Activated gamma-delta T cell treated with anti-CD3 and anti-CD28 coated beads, Interleukin-2, amount 50 U/mL, for 16 hours (primary cell): ENCODE measurements around the gene LPAR3.
"Not testable (repeated sequence)": the region's sequence is repeated elsewhere in the genome, so short reads cannot be mapped to it uniquely, and the experiment has no call there.

Source experiments
- DNase-seq: peaks from one replicate; pipeline ENCODE4 v3.0.0-alpha.2; 2020; ENCODE audit warnings: low read depth

LPAR3 gene

DNA sequence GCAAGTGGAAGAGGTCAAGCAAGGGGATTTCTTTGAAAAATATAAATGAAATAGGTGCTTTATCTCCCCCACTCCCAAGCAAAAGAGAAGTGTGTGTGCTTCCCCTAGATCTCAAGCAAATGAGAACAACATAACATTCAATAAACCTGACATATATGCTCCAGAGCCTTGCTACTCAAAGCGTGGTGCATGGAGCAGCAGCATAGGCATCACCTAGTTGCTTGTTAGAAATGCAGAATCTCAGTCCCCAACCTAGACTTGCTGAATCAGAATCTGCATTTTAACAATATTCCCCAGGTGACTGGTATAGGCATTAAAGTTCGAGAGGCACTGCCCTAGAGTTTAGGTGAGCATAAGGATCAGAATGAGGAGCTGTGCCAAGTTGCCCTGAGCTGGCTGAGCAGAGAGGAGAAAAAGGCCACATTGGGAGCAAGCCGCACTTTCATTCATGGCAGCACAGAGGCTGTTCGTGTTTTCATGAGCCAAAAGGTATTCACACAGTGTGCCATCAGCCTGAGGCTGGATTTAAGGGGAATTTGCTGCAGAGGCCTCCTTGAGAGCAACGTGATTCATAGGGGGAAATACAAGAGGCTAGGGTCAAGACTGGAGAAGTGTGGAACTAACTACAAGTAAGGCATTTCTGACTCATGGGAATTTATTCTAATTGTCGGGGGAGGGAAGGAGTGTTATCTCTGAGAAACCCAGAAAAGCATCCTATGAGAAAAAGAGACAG lies 14.3 kb upstream of the LPAR3 start:
- DNase-seq: no peak

DNA sequence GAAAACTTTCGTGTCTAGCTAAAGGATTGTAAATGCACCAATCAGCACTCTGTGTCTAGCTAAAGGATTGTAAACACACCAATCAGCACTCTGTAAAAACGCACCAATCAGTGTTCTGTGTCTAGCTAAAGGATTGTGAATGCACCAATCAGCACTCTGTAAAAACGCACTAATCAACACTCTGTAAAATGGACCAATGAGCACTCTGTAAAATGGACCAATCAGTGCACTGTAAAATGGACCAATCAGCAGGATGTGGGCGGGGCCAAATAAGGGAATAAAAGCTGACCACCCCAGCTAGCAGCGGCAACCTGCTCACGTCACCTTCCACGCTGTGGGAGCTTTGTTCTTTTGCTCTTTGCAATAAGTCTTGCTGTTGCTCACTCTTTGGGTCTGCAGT lies 9.7 kb upstream of the LPAR3 start:
- not testable (repeated sequence) for DNase-seq

GRCh38 chr1:84899969-84900368 lies 7.0 kb upstream of the LPAR3 start:
- no peak for DNase-seq

DNA sequence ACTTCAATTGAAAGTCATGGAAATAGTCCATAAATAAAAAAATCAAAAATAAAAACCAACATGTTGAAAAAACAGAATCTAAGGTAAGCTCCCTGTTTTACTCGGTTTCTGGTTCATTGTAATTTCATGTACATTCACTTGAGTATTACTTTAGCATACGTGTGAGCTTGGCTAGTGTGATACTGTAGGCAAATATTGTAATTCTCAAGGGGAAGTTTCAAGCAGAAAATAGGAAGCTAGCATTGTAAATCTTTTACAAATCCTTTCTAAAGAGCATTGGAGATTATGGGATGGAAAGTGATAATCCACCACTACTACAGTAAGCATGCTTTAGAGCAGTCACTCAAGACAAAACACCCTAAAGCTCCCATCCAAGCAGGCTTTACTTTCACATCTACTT lies 3.3 kb upstream of the LPAR3 start:
- no peak for DNase-seq

DNA sequence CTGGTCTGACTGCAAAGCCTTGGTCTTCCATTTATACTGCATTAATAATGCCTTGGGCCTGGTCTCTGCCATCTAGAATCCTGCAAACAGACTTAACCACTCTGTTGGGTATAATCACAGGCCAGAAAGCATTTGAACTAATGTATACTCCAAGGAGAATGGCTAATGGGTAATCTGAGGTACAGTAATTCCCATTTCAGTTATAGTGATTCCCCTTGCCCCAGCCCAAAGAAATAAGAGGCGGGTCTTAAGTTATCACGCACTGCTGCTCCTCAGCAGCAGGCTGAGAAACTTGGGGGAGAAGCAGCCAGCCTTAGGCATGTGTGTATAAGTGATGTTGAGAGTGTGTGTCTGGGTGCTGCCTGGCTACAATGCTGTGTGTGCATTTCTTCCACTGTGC lies 2.4 kb downstream of the LPAR3 start:
- DNase-seq: no peak

DNA sequence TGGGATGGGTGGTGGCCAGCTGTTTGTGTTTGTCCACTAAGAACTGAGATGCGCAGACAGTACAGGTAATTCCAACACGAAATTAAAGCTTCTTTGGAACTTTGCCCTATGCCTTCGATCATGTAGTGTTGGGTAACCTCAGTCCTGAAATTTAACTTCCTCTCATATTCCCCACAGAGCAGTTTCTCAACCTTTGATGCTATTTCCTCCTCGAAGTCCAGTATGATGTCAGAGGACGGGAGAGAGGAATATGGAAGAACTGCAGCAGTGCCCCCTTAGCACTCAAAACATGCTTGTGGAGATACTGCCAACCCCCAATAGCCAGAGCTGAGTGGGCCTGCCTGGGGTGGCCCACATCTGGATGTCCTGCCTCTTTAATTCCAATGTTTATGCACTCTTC lies 3.6 kb downstream of the LPAR3 start:
- DNase-seq: no peak

- no peak for DNase-seq
Observed at GRCh38 chr1:84888753-84889152, 4.3 kb downstream of the LPAR3 start.

- no peak for DNase-seq
Observed at GRCh38 chr1:84887261-84887934, 5.6 kb downstream of the LPAR3 start.

- no peak for DNase-seq
Observed at GRCh38 chr1:84885469-84885868, 7.5 kb downstream of the LPAR3 start.

DNA sequence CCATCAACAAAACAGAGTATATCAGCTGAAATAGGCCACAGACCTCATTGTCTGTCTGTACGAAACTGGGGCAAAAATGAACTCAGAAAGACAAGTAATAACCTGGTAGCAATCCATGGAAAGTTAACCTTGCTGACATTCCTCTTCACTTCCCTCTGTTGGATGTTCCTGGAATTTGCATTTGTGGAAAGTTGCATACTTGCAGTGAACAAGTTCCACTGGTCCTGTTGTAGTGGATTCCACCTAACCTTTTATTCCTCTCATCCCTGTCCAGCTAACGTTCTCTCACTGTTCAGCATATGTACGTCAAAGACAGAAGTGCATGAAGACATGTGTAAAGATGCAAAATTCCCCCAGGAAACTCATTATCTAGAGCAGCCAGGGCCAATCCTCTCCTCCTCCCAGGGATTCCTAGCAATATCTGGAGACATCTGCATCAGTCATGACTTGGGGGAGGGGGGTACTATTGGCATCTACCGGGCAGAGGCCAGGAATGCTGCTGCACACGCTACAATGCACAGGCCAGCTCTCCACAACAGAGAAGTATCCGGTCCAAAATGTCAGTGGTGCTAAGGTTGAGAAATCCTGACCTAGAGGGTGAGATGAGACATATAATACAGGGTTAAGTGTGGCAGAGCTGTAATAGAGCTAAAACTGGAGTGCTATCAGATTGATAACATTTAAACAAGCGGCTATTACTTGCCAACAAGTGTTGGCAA lies 8.2 kb downstream of the LPAR3 start:
- no peak for DNase-seq

DNA sequence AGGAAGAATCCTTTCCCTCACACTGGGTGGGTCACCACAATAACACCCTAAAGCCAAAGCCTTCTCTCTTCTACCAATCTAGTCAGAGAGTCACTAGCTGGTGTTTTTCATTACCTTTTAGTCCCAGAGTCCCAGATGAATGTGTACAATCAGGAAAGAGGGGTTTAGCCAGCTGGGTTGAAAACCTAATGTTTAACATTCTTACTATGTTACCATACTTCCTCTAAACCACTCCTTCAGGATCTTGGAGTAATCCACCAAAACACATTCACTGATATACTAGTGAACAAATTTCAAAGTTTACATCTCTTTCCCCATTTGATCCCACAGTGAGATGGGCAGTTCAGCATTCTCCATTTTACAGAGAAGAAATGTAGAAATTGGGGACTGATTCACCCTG lies 9.7 kb downstream of the LPAR3 start:
- DNase-seq: no peak

DNA sequence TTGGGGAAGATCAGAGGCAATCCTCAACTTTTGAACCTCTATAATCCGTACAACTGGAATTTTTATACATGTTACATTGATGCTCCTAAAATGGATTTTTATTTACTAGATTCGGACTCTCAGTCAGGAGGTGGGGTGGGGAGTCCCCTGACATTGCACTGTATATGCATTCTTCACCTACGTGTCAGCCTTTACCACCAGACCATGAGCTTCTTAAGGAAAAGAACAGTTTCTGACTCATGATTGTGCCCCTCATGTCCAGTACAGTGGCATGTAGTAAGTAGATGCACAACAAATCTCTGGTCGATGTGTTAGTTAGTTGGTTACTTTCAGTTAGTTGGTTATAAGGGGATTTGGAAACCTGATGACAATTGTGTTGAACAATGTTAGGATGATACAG lies 15.4 kb downstream of the LPAR3 start:
- DNase-seq: no peak

- peak; percentile 11 for DNase-seq
Observed at GRCh38 chr1:84876353-84876752, 16.7 kb downstream of the LPAR3 start.

DNA sequence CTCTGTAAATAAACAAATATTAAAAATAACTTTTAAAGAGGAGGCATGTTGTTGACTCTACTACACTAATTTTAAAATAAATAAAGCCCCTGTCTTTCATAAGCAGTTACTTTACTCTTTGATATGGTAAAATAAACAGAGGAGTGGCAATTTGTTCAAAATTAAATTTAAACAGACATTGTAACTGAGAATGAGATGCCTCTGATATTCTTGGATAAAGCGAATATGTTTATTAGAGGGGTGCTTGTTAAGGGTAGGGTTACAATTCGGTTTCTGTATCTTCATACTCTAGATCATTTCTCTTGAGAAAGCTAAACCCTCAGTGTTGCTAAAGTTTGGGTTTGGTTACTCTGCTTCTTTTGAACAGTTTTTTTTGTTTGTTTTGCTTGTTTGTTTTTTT lies 19.6 kb downstream of the LPAR3 start:
- DNase-seq: no peak

DNA sequence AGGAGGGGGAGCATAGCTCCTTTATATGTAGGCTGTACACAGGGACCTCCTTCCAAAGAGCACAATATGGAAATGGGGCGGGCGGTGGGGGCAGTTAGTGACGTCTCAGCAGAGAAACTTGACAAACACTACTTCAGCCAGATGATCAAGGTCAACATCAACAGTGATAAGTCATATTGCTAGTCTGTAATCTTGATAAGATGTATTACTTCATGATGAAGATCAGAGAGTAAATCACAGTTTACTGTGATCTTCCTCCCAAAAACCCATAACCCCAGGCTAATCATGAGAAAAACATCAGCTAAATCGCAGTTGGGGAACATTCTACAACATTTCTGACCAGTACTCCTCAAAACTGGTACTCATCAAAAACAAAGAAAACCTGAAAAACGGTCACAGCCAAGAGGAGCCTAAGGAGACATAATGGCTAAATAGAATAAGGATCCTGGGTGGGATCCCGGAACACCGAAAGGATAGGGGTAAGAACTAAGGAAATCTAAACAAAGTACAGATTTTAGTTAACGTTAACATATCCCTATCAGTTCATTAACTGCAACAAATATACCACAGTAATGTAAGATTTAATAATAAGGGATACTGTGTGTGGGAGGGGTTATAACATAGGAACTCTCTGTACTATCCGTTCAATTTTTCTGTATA lies 20.2 kb downstream of the LPAR3 start:
- DNase-seq: no peak

- DNase-seq: no peak
Observed at GRCh38 chr1:84871181-84871580, 21.8 kb downstream of the LPAR3 start.

DNA sequence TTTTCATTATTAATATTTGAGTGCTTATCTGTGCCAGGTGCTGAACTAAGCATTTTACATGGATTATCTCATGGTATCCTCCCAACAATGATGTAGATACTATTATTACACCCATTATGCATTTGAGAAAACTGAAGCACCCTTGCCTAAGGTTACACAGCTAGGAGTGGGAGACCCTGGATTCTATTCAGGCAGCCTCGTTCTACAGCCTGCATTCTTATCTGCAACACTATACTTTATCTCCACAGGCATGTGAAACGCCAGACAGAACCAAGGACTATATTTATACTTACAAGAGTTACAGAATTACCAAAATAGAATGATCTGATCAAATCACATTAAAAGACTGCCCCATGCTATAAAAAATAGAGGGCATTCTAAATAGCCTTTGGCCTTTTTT lies 22.4 kb downstream of the LPAR3 start:
- no peak for DNase-seq

DNA sequence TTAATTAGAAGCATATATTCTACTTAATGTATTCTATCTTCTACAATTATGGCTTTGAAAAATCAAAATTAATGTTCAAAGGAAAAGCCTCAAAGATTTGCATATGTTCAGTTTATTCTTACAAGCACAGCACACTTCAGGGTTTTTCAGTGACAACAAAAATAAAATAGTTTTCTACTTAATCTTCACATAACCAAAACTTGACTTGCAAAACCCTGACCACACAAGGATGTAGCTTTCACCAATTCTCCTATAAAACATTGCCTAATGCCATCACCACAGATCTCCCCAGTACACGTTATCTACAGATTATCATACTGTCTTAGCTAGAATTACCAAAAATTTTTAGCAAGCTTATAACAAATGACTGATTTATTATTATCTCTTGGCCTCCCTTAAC lies 23.3 kb downstream of the LPAR3 start:
- DNase-seq: no peak

DNA sequence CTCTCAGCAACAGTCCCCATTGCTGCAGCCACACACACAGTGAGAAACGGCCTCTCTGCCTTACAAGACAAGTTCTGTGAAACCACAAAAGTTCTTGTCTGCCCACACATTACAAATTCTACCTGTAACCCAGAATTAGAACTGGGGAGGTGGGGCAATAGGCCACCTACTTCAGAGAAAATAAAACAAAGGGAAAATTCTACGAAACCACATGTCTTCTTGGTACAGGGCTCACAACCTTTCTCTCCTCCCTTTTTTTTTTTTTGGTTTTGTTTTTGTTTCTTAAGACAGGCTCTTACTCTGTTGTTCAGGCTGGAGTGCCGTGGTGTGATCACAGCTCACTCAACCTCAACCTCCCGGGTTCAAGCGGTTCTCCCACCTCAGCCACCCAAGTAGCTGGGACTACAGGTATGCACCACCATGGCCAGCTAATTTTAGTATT lies 30.2 kb downstream of the LPAR3 start:
- peak; percentile 30 for DNase-seq

- no peak for DNase-seq
Observed at GRCh38 chr1:84861988-84862644, 30.9 kb downstream of the LPAR3 start.

DNA sequence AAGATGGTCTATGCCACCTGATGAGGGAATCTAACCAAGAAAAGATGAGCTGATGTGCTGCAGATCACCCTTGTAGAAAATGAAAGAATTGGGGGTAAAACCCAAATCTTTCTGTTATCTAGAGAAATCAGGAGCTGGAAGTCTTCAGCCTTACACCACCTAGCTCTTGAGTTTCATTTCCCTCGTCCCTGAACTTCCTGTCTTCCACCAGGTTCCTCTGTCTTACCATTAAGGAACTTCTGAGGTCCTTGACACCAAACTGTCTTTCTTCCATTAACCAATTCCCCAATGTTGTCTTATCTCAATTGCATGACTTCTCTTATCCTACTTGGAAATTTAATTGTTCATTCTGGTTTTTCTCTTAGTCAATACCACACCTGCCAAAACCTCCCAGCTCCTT lies 31.5 kb downstream of the LPAR3 start:
- no peak for DNase-seq

DNA sequence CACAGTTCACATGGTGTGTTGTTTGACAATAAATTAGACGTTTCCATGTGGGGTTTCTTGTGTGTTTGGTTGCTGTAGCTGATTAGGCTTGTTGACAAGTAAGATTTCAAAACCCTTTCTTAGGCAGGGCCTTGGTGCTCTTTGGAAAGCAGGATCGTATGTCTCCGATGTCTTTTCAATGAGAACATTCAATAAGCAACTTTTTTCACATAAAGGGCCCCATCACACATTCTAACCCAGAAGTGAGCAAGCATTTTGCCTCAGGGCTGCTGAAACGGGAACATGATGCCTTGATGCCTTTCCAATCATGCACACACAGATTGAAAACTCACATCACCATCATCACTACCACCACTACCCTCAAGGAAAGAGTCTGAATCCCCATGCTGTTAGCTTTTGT lies 33.1 kb downstream of the LPAR3 start:
- DNase-seq: no peak
